Ovary (tissue), 9 donors: ENCODE results near the gene TMIGD2. TPM values are rescaled to one million over a fixed set of nuclear protein-coding genes. Genes with fewer than 3 reads are reported as not detected.

Experiments
- DNase-seq, 5 donors: peaks; one replicate each; pipeline ENCODE4 v3.0.0-alpha.2; 2019 to 2020
- H3K27ac ChIP-seq, 2 donors: fragments of 200-600 bp; one replicate each; pipeline versions ENCODE4 v1.5.1 to v1.8.0; 2019 to 2022
- H3K27me3 ChIP-seq: fragments of 200-600 bp; one replicate; pipeline ENCODE4 v1.8.0; 2022
- H3K36me3 ChIP-seq: fragments of 200-600 bp; sonication (generic); one replicate; pipeline ENCODE4 v1.5.1; 2019
- H3K4me1 ChIP-seq: one replicate; pipeline ENCODE4 v1.8.1; 2013; ENCODE audit warnings: mild to moderate bottlenecking, moderate library complexity; ENCODE audit not compliant: insufficient read depth
- H3K4me3 ChIP-seq: fragments of 200-600 bp; sonication (generic); one replicate; pipeline ENCODE4 v1.5.1; 2017
- H3K9me3 ChIP-seq, 2 donors: fragments of 200-600 bp in 1 of 2; sonication (generic) in 1 of 2; one replicate each; pipeline versions ENCODE4 v1.5.1 to v1.8.1; 2013 to 2019; ENCODE audit warnings: mild to moderate bottlenecking in 1 of 2, moderate library complexity in 1 of 2
- EP300 ChIP-seq: sonication (generic); formaldehyde crosslinking; IDR thresholded peaks from one replicate; pipeline ENCODE4 v1.6.1; 2017; ENCODE audit warnings: antibody characterized with exemption
- POLR2A ChIP-seq: fragments of 450-650 bp; IDR thresholded peaks from one replicate; pipeline ENCODE4 v1.6.1; 2017; ENCODE audit warnings: antibody characterized with exemption, mild to moderate bottlenecking, moderate library complexity
- WGBS, 3 donors: extraction: QIAGEN DNeasy Blood & Tissue Kit in 1 of 3; methylation state at CpG; one replicate each; pipeline versions ENCODE4 v1.1.5 to v1.1.7; 2013 to 2017; 5-methylcytosine and 5-hydroxymethylcytosine counted together
- intact Hi-C, 4 donors: fragments of 100-400 bp; cut with DNase I; formaldehyde crosslinking; loops; one replicate each; pipeline versions ENCODE4 v1.11.0 to v1.15.1; 2022 to 2023
- polyA plus RNA-seq, 2 donors: library from polyadenylated mRNA; stranded (reverse); fragments of 200-250 nt in 1 of 2; fragments of 350-450 nt in 1 of 2; fragmentation: Illumina TruSeq in 1 of 2; extraction: RNeasy Lipid Tissue Mini Kit (QIAGEN cat#74804) in 1 of 2; gene quantifications; one replicate each; pipeline ENCODE4 v1.2.3, GENCODE V29; 2013 to 2014
- total RNA-seq, 7 donors: library from RNA; depleted of rRNA in 2 of 7; stranded (reverse); fragments of >200 nt in 2 of 7; fragmentation: NEBNext Ultra II Directional in 3 of 7; extraction: Animal tissue kit (Norgen Biotek cat#: 25700) in 3 of 7; gene quantifications; one replicate each; pipeline versions ENCODE4 v1.1.0 to v1.2.4, GENCODE V29; 2016 to 2023
- TF ChIP-seq, protein P1 (sequence below), 3 donors: fragments of 450-650 bp in 2 of 3; fragments of 200-600 bp in 1 of 3; IDR thresholded peaks; one replicate each; pipeline versions ENCODE4 v1.5.1 to v1.8.0; 2016 to 2022; ENCODE audit warnings: antibody characterized with exemption in 3 of 3, mild to moderate bottlenecking in 1 of 3
- donor health status: DM: no; HTN: no; CAD: no; lungs with moderate emphysema.
- donor health status: DM: no; HTN: no; CAD: no.
- donor health status: Bipolar disorder and iron deficiency.
- donor health status: DM: yes; HTN: yes; CAD: no.
- donor health status: DM: no; HTN: no; CAD: no.
- donor health status: DM: yes; HTN: yes; CAD: no.

TMIGD2 gene
- total and polyA plus RNA-seq, 9 donors, result 0.29 to 0.36 TPM; not detected in 7

DNA sequence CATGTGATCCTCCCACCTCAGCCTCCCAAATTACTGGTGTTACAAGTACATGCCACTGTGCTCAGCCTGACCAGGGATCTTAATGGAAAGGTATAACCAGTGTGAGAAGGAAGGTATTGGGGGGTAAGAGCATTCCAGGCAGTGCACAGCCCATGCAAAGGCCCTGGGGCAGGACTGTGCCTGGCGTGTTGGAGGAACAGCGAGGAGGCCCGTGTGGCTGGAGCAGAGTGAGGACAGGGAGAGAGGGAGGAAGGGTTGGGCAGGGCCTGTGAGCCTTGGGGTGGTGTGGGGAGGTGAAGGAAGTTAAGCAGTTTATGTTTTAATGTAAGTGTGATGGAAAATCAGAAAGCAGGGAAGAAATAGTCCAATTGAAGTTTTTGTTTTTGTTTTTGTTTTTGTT is 1.6 kb downstream of the TMIGD2 start:
- no peaks in the 10 kb centered on the region for H3K9me3 ChIP-seq
- H3K4me1 ChIP-seq, result no peaks in the 10 kb centered on the region
- no peak overlapping the region for H3K27ac ChIP-seq
- no peaks in the 10 kb centered on the region for H3K36me3 ChIP-seq
- WGBS, 3 donors, result 88 to 93% (median 90%) methylated on average over 3 of the region's 3 CpGs
- intact Hi-C loops, result no loop called here
- no peak for DNase-seq
- TF ChIP-seq EP300, result no peak
- no peak for TF ChIP-seq POLR2A
- TF ChIP-seq, protein P1, sequence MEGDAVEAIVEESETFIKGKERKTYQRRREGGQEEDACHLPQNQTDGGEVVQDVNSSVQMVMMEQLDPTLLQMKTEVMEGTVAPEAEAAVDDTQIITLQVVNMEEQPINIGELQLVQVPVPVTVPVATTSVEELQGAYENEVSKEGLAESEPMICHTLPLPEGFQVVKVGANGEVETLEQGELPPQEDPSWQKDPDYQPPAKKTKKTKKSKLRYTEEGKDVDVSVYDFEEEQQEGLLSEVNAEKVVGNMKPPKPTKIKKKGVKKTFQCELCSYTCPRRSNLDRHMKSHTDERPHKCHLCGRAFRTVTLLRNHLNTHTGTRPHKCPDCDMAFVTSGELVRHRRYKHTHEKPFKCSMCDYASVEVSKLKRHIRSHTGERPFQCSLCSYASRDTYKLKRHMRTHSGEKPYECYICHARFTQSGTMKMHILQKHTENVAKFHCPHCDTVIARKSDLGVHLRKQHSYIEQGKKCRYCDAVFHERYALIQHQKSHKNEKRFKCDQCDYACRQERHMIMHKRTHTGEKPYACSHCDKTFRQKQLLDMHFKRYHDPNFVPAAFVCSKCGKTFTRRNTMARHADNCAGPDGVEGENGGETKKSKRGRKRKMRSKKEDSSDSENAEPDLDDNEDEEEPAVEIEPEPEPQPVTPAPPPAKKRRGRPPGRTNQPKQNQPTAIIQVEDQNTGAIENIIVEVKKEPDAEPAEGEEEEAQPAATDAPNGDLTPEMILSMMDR (IDR thresholded peaks at IDR 0.05), result no peak
- H3K4me3 ChIP-seq, result no peak overlapping the region
- H3K27me3 ChIP-seq, result no peaks in the 10 kb centered on the region

DNA sequence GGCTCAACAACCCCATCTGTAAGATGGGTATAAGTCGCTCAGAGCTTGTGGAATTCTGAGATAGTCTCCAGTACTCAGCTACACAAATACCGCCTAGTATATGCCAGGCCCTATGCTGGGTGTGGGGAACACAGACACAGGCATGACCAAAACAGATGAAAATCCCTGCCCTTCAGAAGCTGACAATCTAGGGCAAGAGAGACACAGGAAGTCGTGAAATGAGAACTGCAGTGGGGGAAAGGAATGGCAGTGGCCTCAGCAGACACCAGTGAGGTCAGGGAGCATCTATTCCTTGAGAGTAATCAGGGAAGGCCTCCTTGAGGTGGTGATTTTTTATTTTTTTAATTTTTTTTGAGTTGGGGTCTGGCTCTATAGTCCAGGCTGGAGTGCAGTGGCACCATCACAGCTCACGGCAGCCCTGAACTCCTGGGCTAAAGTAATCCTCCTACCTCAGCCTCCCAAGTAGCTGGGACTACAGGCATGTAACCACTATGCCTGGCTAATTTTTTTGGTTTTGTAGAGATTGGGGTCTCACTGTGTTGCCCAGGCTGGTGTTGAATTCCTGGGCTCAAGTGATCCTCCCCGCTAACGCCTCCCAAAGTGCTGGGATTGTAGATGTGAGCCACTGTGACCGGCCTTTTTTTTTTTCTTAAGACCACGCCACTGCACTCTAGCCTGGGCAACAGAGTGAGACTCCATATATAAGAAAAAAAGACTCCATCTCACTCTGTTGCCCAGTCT is 3.2 kb downstream of the TMIGD2 start:
- WGBS, 3 donors, result 74 to 79% (median 77%) methylated on average over 8 of the region's 8 CpGs
- DNase-seq, result no peak
- H3K27ac ChIP-seq, result no peak overlapping the region
- TF ChIP-seq EP300 (no peak), POLR2A (no peak)
- TF ChIP-seq, protein P1 (IDR thresholded peaks at IDR 0.05), result no peak
- no peaks in the 10 kb centered on the region for H3K27me3 ChIP-seq
- H3K36me3 ChIP-seq, result no peaks in the 10 kb centered on the region
- no peak overlapping the region for H3K4me3 ChIP-seq
- intact Hi-C loops, result no loop called here
- no peaks in the 10 kb centered on the region for H3K9me3 ChIP-seq
- no peaks in the 10 kb centered on the region for H3K4me1 ChIP-seq

DNA sequence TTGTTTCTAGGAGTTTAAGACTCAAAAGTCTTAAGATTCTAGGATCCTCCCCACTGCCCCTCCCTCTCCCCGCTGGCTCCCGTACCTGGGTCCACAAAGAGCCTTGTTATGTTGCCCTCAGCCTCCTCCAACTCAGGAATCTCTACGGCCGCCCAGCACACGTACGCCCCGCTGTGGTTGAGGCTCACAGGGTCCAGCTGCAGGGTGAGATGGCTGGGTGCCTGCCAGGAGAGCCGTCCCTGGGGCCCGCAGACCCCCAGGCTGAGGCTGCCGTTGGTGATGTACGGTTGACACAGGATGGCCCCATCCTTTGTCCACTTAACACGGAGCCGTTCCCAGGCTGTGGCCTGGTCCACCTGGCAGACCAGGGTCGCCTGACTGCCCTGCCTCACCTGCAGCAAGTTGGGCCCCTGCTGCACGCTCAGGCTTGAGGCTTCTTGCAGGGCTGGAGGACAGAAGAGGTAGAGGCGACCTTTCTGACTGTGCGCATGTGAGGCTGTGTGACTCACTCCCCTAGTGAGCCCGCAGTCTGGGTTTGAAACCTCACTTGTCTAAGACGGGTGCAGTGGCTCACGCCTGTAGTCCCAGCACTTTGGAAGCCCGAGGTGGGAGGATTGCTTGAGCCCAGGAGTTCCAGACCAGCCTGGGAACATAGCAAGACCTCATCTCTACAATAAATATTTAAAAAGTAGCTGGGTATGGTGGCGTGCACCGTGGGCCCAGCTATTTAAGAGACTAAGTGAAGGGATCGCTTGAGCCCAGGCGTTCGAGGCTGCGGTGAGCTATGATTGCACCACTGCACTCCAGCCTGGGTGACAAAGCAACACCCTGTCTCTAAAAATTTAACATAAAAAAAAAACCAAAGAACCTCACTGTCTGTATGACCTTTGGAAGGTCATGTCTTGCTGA is 4.0 kb downstream of the TMIGD2 start:
- Histone ChIP-seq H3K9me3 (no peaks in the 10 kb centered on the region), H3K36me3 (no peaks in the 10 kb centered on the region), H3K27me3 (no peaks in the 10 kb centered on the region), H3K4me1 (no peaks in the 10 kb centered on the region), H3K4me3 (no peak overlapping the region), H3K27ac (no peak overlapping the region)
- no peak for DNase-seq
- TF ChIP-seq EP300, result no peak
- TF ChIP-seq POLR2A, result no peak
- TF ChIP-seq, protein P1 (IDR thresholded peaks at IDR 0.05), result no peak
- intact Hi-C loops, result no loop called here
- whole genome bisulfite sequencing, 3 donors, result 71 to 73% (median 72%) methylated on average over 27 of the region's 27 CpGs

DNA sequence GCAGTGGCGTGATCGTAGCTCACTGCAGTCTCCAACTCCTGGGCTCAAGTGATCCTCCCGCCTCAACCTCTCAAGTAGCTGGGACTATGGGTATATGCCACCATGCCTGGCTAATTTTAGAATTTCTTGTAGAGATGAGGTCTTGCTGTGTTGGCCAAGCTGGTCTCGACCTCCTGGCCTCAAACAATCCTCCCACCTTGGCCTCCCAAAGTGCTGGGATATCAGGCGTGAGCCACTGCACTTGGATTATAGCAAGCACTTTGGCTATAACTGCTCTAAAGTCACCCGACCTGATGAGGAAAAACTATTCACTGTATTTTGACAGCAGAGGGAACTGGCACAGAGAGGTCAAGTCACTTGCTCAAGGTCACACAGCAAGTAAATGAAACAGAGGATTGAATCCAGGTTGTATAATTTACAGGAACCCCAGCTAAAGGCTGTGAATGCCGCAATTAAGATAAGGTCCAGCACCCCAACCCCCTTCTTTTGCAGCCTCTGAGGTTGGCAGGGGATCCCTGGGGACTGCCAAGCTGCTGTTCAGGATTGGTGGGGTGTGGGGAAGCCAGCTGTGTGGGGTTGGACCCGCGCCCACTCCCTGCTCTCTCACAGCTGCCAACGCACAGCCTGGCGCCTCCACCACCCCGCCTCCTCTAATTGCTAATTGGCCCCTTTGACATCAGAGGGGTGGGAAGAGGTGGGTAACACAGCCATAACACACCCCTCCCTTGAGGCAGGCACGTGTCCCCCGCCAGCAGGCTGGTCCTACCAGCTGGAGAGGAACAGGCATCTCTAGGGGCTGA is 6.0 kb downstream of the TMIGD2 start:
- WGBS, 3 donors, result 28 to 32% (median 28%) methylated on average over 14 of the region's 14 CpGs
- no peak for DNase-seq
- TF ChIP-seq POLR2A (no peak), EP300 (no peak)
- TF ChIP-seq, protein P1 (IDR thresholded peaks at IDR 0.05), result no peak
- Histone ChIP-seq H3K27me3 (no peaks in the 10 kb centered on the region), H3K9me3 (no peaks in the 10 kb centered on the region), H3K4me1 (no peaks in the 10 kb centered on the region), H3K27ac (no peak overlapping the region), H3K36me3 (no peaks in the 10 kb centered on the region), H3K4me3 (no peak overlapping the region)
- intact Hi-C loops, result no loop called here
